K562 (cell line): ENCODE measurements around the gene REEP2.

Experiments
- CTCF ChIP-seq, 3 experiments: IDR thresholded peaks in 2 of 3; conservative IDR thresholded peaks in 1 of 3; 2 replicates each; pipeline ENCODE4 v1.5.1; 2011 to 2012; ENCODE audit warnings: low read length in 3 of 3, mild to moderate bottlenecking in 3 of 3, control low read depth in 2 of 3, improper control_type of control experiment in 1 of 3, inconsistent platforms in 1 of 3, low read depth in 1 of 3, mixed read lengths in 1 of 3, moderate library complexity in 1 of 3; ENCODE audit not compliant: insufficient read depth in 2 of 3
- EZH2 ChIP-seq: IDR thresholded peaks from 2 replicates; pipeline ENCODE4 v1.6.1; 2012; ENCODE audit warnings: low read depth, mild to moderate bottlenecking, inconsistent platforms, low read length, borderline replicate concordance
- TCF7 ChIP-seq: sonication (generic); IDR thresholded peaks from 2 replicates; pipeline ENCODE4 v1.6.1; 2016; ENCODE audit warnings: antibody characterized with exemption, borderline replicate concordance
- TF ChIP-seq, protein P1 (sequence below): sonication (generic); formaldehyde crosslinking; IDR thresholded peaks from 2 replicates; pipeline ENCODE4 v1.8.0; 2022; ENCODE audit warnings: missing genetic modification reagents, mild to moderate bottlenecking, borderline replicate concordance

GRCh38 chr5:138466125-138466899, 27.5 kb downstream of the REEP2 start:
- TF ChIP-seq, protein P1, sequence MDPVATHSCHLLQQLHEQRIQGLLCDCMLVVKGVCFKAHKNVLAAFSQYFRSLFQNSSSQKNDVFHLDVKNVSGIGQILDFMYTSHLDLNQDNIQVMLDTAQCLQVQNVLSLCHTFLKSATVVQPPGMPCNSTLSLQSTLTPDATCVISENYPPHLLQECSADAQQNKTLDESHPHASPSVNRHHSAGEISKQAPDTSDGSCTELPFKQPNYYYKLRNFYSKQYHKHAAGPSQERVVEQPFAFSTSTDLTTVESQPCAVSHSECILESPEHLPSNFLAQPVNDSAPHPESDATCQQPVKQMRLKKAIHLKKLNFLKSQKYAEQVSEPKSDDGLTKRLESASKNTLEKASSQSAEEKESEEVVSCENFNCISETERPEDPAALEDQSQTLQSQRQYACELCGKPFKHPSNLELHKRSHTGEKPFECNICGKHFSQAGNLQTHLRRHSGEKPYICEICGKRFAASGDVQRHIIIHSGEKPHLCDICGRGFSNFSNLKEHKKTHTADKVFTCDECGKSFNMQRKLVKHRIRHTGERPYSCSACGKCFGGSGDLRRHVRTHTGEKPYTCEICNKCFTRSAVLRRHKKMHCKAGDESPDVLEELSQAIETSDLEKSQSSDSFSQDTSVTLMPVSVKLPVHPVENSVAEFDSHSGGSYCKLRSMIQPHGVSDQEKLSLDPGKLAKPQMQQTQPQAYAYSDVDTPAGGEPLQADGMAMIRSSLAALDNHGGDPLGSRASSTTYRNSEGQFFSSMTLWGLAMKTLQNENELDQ (CRISPR knock-in tag) = no peak
- TF ChIP-seq TCF7 (no peak), EZH2 (no peak), CTCF (IDR thresholded peaks at IDR 0.05 in 2 of 3, conservative IDR thresholded peaks at IDR 0.05 in 1 of 3; ENCODE audit: insufficient read depth in 2 of 3, low read depth in 1 of 3, low read length in 3 of 3) (no peak; a peak in 1 of 6 replicates)
